Measurements from ENCODE around the gene CARD10.
"Not testable (repeated sequence)": the region's sequence is repeated elsewhere in the genome, so short reads cannot be mapped to it uniquely, and the experiment has no call there.

Gene CARD10

GRCh38 chr22:37556710-37557109 is 37.5 kb upstream of the CARD10 start:
- no peak for FAIRE-seq
- no peak for DNase-seq (ENCODE audit: extremely low spot score, insufficient read length, low read depth)

DNA sequence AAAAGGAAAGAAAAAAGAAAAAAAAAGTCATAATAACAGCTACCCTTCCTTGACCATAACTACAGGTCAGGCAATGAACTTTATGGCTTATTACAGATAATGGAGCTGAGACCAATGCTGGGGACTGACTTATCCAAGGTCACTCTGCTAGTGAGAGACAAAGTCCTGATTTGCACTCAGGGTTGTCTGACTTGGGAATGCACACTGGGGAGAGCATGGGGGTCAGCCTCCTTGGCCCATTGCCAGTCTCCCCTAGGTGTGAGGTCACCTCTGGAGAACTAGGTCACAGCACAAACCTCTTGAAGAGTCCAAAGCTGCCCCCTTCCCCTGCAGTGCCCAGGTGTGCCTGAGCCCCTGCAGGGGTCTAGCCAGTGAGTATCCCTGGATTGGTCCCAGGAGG is 35.8 kb upstream of the CARD10 start:
- DNase-seq (ENCODE audit: extremely low spot score, insufficient read length, low read depth) (no peak), FAIRE-seq (no peak)

DNA sequence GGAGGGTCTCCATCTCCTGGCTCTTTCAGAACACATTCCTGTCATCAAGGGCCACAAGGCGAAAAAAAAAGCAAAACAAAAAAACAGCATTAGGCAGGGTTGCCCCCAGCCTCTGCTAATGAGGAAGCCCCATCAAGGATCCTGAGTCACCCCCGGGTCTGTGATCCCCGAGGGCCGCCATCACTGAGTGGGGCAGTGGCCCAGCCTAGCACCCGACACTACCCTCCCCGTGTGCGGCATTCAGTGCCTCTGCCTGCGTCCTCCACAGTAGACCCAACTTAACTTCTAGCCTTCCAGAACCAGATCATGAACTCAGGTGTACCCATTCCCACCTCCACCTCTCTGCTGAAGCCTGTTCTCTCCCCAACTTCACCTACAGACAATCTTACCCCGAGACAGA is 34.5 kb upstream of the CARD10 start:
- FAIRE-seq (no peak), DNase-seq (ENCODE audit: extremely low spot score, insufficient read length, low read depth) (no peak)

DNA sequence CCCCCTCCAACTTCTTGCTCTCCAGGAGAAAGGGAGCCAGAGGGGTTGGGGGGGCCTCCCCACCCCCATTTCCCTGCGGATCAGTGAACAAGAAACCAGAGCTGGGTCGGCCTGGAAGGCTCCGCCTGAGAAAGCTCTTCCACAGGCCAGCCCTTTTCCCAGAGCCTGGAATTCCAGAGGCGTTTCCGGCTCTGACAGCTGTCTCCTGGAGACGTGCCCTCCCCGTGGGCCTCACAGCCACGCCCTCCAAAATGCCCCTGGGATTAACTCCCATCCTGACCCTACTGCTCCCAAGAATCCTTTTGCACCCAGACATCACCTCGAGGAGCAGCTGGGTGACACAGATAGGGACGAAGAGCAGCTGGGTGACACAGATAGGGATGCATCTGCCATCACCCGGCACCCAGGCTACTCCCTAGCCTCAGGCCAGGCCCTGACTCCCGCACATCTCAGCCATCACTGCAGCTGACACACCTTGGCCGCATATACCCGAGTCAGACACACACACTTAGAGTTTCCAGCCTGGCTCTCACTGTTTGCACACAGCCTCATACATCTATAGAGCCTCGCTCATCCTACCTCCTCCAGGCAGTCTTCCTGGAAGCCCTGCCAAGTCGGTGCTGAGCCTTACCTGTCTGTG is 33.4 kb upstream of the CARD10 start:
- DNase-seq (ENCODE audit: extremely low spot score, insufficient read length, low read depth) (no peak), FAIRE-seq (no peak)

- no peak for FAIRE-seq
- no peak for DNase-seq (ENCODE audit: extremely low spot score, insufficient read length, low read depth)
These were observed 32.8 kb upstream of the CARD10 start for GRCh38 chr22:37551981-37552380.

GRCh38 chr22:37550921-37551320 is 31.7 kb upstream of the CARD10 start:
- FAIRE-seq; DNase-seq (ENCODE audit: extremely low spot score, insufficient read length, low read depth): not testable (repeated sequence)

DNA sequence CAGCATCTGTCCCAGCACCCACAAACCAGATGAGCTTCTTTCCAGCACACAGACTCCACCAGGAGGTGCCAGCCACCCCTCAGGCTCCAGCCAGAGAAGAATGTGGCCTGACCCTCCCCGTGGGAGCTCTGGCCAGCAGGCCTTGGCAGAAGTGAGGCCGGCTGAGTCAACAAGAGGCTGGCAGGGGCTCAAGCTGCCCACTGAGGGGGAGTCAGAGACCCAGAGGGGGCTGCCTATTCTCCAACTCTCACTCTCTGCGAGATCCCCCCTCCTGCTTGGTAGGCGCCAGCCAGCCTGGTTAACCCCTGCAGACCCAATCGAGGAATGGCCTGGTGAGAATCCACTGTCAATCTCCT is 30.5 kb upstream of the CARD10 start:
- FAIRE-seq: no peak
- no peak for DNase-seq (ENCODE audit: extremely low spot score, insufficient read length, low read depth)

- DNase-seq (ENCODE audit: extremely low spot score, insufficient read length, low read depth) (no peak), FAIRE-seq (no peak)
These were observed 28.1 kb upstream of the CARD10 start for GRCh38 chr22:37547251-37547741.

DNA sequence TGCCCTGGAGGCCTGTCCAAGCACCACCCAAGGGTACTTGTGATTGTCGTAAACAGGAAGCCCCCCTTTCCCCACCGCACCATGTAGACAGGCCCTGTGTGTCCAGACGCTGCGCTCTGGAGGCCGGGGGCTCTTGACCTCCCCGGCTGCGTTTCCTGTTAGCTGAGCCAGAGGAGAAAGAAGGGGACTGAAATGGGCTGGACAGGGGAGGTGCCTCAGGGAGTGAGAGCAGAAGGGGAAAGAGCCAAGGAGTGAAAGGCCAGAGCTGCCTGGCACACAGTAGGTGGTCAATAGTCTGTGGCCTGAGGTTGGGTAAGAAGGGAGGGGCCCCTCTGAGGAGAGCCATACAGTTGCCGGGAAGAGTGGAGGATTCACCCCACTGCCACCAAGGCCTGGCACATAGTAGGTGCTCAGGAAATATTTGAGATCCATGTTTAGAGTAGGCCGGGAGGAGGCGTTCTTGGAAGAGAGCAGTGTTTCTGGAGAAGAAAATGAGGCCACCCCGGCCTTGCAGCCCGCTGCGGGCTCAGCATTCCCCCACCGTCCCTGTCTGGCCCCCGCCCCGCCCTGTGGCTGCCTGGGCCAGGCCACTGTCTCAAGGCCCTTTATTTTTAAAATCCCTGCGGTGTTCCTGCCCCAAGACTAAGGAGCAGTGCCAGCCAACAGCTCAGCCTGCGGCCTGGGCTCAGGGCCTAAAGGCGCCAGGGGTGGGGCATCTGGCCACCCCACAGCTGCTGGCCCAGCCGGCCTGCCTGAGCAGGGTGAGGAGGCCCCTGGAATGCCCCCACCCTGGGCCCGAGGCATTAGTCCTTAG is 27.4 kb upstream of the CARD10 start:
- DNase-seq (ENCODE audit: extremely low spot score, insufficient read length, low read depth) (no peak), FAIRE-seq (no peak)

DNA sequence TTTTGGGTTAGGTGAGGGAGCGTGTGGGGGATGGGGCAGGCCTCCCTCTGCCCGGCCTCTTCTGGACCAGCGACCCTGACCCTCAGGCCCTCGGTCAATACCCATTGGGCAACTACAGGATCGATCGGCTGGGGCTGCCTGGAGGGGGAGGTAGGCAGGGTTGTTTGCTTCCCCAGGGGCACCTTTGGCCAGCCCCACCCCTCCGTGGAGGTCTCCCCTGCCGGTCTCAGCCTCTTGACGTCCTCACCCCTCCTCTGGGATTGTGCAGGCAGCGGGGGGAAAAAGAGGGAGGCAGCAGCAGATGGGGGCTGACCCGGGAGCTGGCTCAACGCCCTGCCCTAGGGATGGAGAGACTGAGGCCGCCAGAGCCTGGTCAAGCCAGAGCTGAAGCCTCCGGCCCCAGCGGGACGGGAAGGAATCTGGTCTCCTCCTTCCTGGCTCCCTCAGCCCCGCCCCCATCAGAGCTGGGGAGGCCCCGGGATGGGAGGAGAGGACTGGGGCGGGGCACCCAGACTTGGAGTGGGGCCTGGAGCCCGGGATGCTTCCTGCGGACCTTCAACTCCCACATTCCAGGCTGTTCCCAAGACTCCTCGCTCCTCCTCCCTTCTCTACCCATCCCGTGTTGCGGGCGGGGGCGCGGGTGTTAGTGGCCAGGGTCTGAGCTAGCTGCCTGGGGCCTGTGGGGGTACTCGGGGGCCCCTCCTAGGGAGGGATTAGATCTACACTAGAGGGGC is 26.7 kb upstream of the CARD10 start:
- no peak for DNase-seq (ENCODE audit: extremely low spot score, insufficient read length, low read depth)
- FAIRE-seq: no peak

- no peak for DNase-seq (ENCODE audit: extremely low spot score, insufficient read length, low read depth)
- peak; percentile 33 for FAIRE-seq
These were observed 25.9 kb upstream of the CARD10 start for GRCh38 chr22:37544955-37545702.

GRCh38 chr22:37542959-37543358 is 23.7 kb upstream of the CARD10 start:
- FAIRE-seq (no peak), DNase-seq (ENCODE audit: extremely low spot score, insufficient read length, low read depth) (no peak)

DNA sequence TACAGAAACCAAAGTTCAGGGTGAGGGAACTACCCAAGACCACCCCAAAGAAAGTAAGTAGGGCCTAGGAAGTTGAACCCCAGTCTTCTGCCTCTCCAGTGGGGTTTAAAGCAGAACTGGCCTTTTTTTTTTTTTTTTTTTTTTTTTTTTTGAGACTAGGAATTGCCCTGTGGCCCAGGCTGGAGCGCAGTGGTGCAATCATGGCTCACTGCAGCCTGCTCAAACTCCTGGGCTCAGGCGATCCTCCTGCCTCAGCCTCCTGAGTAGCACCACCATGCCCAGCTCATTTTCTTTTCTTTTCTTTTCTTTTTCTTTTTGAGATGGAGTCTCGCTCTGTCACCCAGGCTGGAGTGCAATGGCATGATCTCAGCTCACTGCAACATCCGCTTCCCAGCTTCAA is 23.2 kb upstream of the CARD10 start:
- DNase-seq (ENCODE audit: extremely low spot score, insufficient read length, low read depth); FAIRE-seq: not testable (repeated sequence)

- not testable (repeated sequence) for DNase-seq (ENCODE audit: extremely low spot score, insufficient read length, low read depth); FAIRE-seq
These were observed 20.6 kb upstream of the CARD10 start for GRCh38 chr22:37539790-37540189.

- DNase-seq (ENCODE audit: extremely low spot score, insufficient read length, low read depth): peak; percentile 87
- FAIRE-seq: peak; percentile 96
These were observed 19.6 kb upstream of the CARD10 start for GRCh38 chr22:37538590-37539357.

DNA sequence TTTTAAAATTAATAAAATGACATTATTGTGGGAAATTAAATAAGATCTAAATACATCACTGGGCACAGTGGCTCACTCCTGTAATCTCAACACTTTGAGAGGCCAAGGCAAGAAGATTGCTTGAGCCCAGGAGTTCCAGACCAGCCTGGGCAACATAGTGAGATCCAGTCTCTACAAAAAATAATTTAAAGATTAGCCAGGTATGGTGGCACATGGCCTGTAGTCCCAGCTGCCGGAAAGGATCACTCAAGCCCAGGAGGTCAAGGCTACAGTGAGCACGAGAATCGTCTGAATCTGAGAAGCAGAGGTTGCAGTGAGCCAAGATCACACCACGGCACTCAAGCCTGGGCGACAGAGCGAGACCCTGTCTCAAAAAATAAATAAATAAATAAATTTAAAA is 15.9 kb upstream of the CARD10 start:
- FAIRE-seq (no peak), DNase-seq (ENCODE audit: extremely low spot score, insufficient read length, low read depth) (no peak)

GRCh38 chr22:37534445-37534844 is 15.2 kb upstream of the CARD10 start:
- DNase-seq (ENCODE audit: extremely low spot score, insufficient read length, low read depth) (no peak), FAIRE-seq (no peak)

DNA sequence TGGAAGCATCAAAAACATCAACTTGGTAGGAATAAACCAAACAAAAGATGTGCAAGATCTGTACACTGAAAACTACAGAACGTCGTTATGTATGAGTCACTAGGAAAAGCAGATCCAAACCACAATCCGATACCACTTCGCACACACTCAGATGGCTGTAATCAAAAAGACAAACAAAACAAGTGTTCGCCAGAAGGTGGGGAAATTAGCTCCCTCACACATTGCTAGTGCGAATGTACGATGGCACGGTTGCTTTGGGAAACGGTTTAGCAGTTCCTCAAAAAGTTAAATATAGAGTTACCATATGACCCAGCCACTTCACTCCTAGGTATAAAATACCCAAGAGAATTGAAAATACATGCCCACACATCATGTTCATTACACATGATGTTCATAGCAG is 14.8 kb upstream of the CARD10 start:
- FAIRE-seq: peak; percentile 48
- DNase-seq (ENCODE audit: extremely low spot score, insufficient read length, low read depth): no peak

DNA sequence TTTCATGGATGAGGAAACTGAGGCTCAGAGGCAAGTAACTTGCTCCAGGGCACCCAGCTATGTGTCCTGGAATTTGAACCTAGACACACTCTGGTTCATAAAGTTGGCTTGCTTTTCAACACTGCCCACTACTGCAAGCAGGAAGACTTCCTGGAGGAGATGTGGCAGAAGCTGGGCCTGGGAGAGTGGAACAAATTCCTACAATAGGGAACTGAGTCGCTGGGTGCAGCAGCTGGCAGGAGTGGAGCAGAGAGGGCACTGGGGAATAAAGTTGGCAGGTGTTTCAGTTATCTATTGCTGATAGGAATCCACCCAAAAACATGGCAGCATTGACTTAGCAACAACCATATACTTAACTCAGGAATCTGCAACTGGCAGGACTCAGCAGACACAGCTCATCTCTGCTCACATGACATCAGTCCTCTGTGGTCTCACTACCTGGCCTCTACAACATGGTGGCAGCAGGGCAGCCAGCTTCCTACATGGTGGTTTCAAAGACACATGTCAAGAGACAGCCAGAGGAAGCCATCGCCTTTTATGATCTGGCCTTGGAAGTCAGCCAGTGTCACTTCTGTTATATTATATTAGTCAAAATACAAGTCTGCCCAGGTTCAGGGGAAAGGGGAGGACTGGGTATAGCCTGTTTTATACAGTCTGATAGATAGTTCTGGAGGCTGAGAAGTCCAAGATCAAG is 10.6 kb upstream of the CARD10 start:
- DNase-seq (ENCODE audit: extremely low spot score, insufficient read length, low read depth): no peak
- no peak for FAIRE-seq
